SK-N-SH (cell line): ENCODE results near the gene NTSR1. TPM values are rescaled to one million over a fixed set of nuclear protein-coding genes. Genes with fewer than 3 reads are reported as not detected.

Experiments
- CTCF ChIA-PET: fragments of 300-600, 350-600 bp; formaldehyde crosslinking; extraction: SDS; loops from one replicate; lab custom pipeline; 2021; lab: Yijun Ruan, JAX
- POLR2A ChIA-PET: fragments of 350-600 bp; sonication (Branson Sonifier 250); formaldehyde crosslinking; extraction: SDS; loops from one replicate; lab custom pipeline; 2020; ENCODE audit warnings: antibody characterized with exemption, inconsistent platforms; lab: Yijun Ruan, JAX
- DNase-seq: peaks from one replicate; pipeline ENCODE4 v3.0.0; 2012
- H2AFZ ChIP-seq: fragments of 200-600 bp; sonication (generic); 2 replicates; pipeline ENCODE4 v1.8.1; 2016; ENCODE audit warnings: antibody characterized with exemption, mild to moderate bottlenecking, low read depth
- H3F3A ChIP-seq: fragments of 200-600 bp; sonication (generic); replicated peaks from 2 replicates; pipeline ENCODE3; 2016; ENCODE audit warnings: antibody characterized with exemption, mild to moderate bottlenecking; ENCODE audit not compliant: insufficient read depth
- H3K27ac ChIP-seq, 2 experiments: fragments of 200-500 bp in 1 of 2; fragments of 200-600 bp in 1 of 2; sonication (Bioruptor generic) in 1 of 2; sonication (generic), shearing (Covaris generic) in 1 of 2; 2 replicates each; pipeline versions ENCODE4 v1.5.1 to v1.6.1; 2014 to 2016; ENCODE audit warnings: low read depth in 2 of 2, inconsistent platforms in 1 of 2, low read length in 1 of 2, mild to moderate bottlenecking in 1 of 2, mixed read lengths in 1 of 2
- H3K27me3 ChIP-seq: fragments of 200-600 bp; sonication (generic), shearing (Covaris generic); 2 replicates; pipeline ENCODE4 v1.6.1; 2016; ENCODE audit warnings: mixed run types; ENCODE audit not compliant: insufficient read depth
- H3K36me3 ChIP-seq, 2 experiments: fragments of 200-500 bp in 1 of 2; fragments of 200-600 bp in 1 of 2; sonication (Bioruptor generic) in 1 of 2; sonication (generic) in 1 of 2; replicated peaks in 1 of 2; 2 replicates each; pipeline versions ENCODE3 to v1.5.1; 2014 to 2016; ENCODE audit warnings: low read length in 1 of 2, mild to moderate bottlenecking in 1 of 2; ENCODE audit not compliant: insufficient read depth in 2 of 2, control insufficient read depth in 1 of 2
- H3K4me1 ChIP-seq, 2 experiments: fragments of 200-500 bp in 1 of 2; fragments of 200-600 bp in 1 of 2; sonication (Bioruptor generic) in 1 of 2; sonication (generic), shearing (Covaris generic) in 1 of 2; 2 replicates each; pipeline versions ENCODE4 v1.5.1 to v1.6.1; 2014 to 2016; ENCODE audit warnings: low read depth in 1 of 2, low read length in 1 of 2, mixed run types in 1 of 2; ENCODE audit not compliant: insufficient read depth in 2 of 2, control insufficient read depth in 1 of 2
- H3K4me2 ChIP-seq: fragments of 200-600 bp; sonication (generic), shearing (Covaris generic); 2 replicates; pipeline ENCODE4 v1.6.1; 2017; ENCODE audit warnings: mixed run types
- H3K4me3 ChIP-seq, 2 experiments: fragments of 200-500 bp in 1 of 2; fragments of 200-600 bp in 1 of 2; sonication (Bioruptor generic) in 1 of 2; sonication (generic), shearing (Covaris generic) in 1 of 2; 2 replicates each; pipeline versions ENCODE4 v1.5.1 to v1.8.1; 2014 to 2016; ENCODE audit warnings: low read depth in 2 of 2, inconsistent platforms in 1 of 2, low read length in 1 of 2, mild to moderate bottlenecking in 1 of 2, mixed read lengths in 1 of 2, moderate library complexity in 1 of 2
- H3K79me2 ChIP-seq: fragments of 200-600 bp; sonication (generic); 2 replicates; pipeline ENCODE4 v1.8.1; 2017; ENCODE audit warnings: mild to moderate bottlenecking; ENCODE audit not compliant: insufficient read depth
- H3K9ac ChIP-seq: fragments of 200-600 bp; sonication (generic); 2 replicates; pipeline ENCODE4 v1.6.1; 2017; ENCODE audit warnings: mixed run types
- H3K9me2 ChIP-seq: fragments of 200-600 bp; sonication (generic); 2 replicates; pipeline ENCODE4 v1.6.1; 2017; ENCODE audit warnings: mixed run types
- H3K9me3 ChIP-seq: fragments of 200-600 bp; sonication (generic); 2 replicates; pipeline ENCODE4 v1.6.1; 2017; ENCODE audit warnings: mixed run types, mild to moderate bottlenecking, moderate library complexity
- H4K20me1 ChIP-seq: fragments of 200-600 bp; sonication (generic); 2 replicates; pipeline ENCODE4 v1.6.1; 2017; ENCODE audit warnings: mild to moderate bottlenecking, mixed run types; ENCODE audit not compliant: insufficient read depth
- ELF1 ChIP-seq: IDR thresholded peaks from 2 replicates; pipeline ENCODE4 v1.4.0; 2012
- EP300 ChIP-seq, 2 experiments: IDR thresholded peaks; 2 replicates each; pipeline versions ENCODE4 v1.4.0 to v1.6.1; 2012; ENCODE audit warnings: borderline replicate concordance in 1 of 2, low read depth in 1 of 2, low read length in 1 of 2
- EZH2phosphoT487 ChIP-seq: fragments of 200-600 bp; sonication (generic); IDR thresholded peaks from 2 replicates; pipeline ENCODE4 v1.6.1; 2017; ENCODE audit warnings: low read depth, mixed run types, mild to moderate bottlenecking, antibody characterized with exemption, moderate library complexity, borderline replicate concordance
- FOXJ3 ChIP-seq: sonication (generic); formaldehyde crosslinking; IDR thresholded peaks from 2 replicates; pipeline ENCODE4 v1.5.1; 2020; ENCODE audit warnings: mild to moderate bottlenecking, missing genetic modification reagents
- GATA2 ChIP-seq: sonication (generic); formaldehyde crosslinking; IDR thresholded peaks from 2 replicates; pipeline ENCODE4 v1.5.0; 2020; ENCODE audit warnings: mild to moderate bottlenecking, missing genetic modification reagents
- IRF3 ChIP-seq: fragments of 150-350 bp; IDR thresholded peaks from 2 replicates; pipeline ENCODE4 v1.6.1; 2016; ENCODE audit warnings: mild to moderate bottlenecking, low read depth, low read length
- MAX ChIP-seq: IDR thresholded peaks from 2 replicates; pipeline ENCODE4 v1.4.0; 2012; ENCODE audit warnings: low read depth
- MEF2A ChIP-seq: IDR thresholded peaks from 2 replicates; pipeline ENCODE4 v1.4.0; 2012; ENCODE audit warnings: low read depth, borderline replicate concordance
- MXI1 ChIP-seq: IDR thresholded peaks from 2 replicates; pipeline ENCODE4 v1.6.1; 2012; ENCODE audit warnings: mild to moderate bottlenecking, low read depth, low read length, improper control_type of control experiment
- PBX3 ChIP-seq: IDR thresholded peaks from 2 replicates; pipeline ENCODE4; 2012
- POLR2AphosphoS5 ChIP-seq: IDR thresholded peaks from 2 replicates; pipeline ENCODE4 v1.6.1; 2012; ENCODE audit warnings: low read depth, low read length
- RAD21 ChIP-seq: IDR thresholded peaks from 2 replicates; pipeline ENCODE4 v1.6.1; 2012; ENCODE audit warnings: mild to moderate bottlenecking, low read length
- RCOR1 ChIP-seq: fragments of 150-350 bp; IDR thresholded peaks from 2 replicates; pipeline ENCODE4 v1.6.1; 2017; ENCODE audit warnings: antibody characterized with exemption, low read length
- REST ChIP-seq: IDR thresholded peaks from 2 replicates; pipeline ENCODE4 v1.6.1; 2012; ENCODE audit warnings: mild to moderate bottlenecking, low read depth, low read length, moderate library complexity
- RFX5 ChIP-seq: IDR thresholded peaks from 2 replicates; pipeline ENCODE4 v1.6.1; 2012; ENCODE audit warnings: mild to moderate bottlenecking, improper control_type of control experiment, low read length
- SIN3A ChIP-seq: IDR thresholded peaks from 2 replicates; pipeline ENCODE4 v1.6.1; 2012; ENCODE audit warnings: low read depth, mild to moderate bottlenecking, low read length, moderate library complexity, borderline replicate concordance
- SMC3 ChIP-seq: IDR thresholded peaks from 2 replicates; pipeline ENCODE4 v1.6.1; 2012; ENCODE audit warnings: low read depth, low read length, improper control_type of control experiment
- TAF1 ChIP-seq: IDR thresholded peaks from 2 replicates; pipeline ENCODE4 v1.6.1; 2012; ENCODE audit warnings: low read depth, mild to moderate bottlenecking, low read length, moderate library complexity, borderline replicate concordance
- TCF12 ChIP-seq: IDR thresholded peaks from 2 replicates; pipeline ENCODE4 v1.4.0; 2012
- USF2 ChIP-seq: fragments of 150-350 bp; IDR thresholded peaks from 2 replicates; pipeline ENCODE4 v1.6.1; 2017; ENCODE audit warnings: antibody characterized with exemption, low read length, low read depth, borderline replicate concordance
- YY1 ChIP-seq: IDR thresholded peaks from 2 replicates; pipeline ENCODE4 v1.4.0; 2012; ENCODE audit warnings: low read depth, mild to moderate bottlenecking
- WGBS: methylation state at CpG from one replicate; pipeline ENCODE4 v1.1.6; 2017; ENCODE audit warnings: low lambda C conversion rate; 5-methylcytosine and 5-hydroxymethylcytosine counted together
- polyA plus RNA-seq, 3 experiments: library from polyadenylated mRNA; depleted of rRNA; stranded (reverse); fragments of >200 nt; gene quantifications; 2 replicates each; pipeline ENCODE4 v1.2.3, GENCODE V29; 2012

The NTSR1 gene
- polyA plus RNA-seq, 1 of the 3 experiments (the other 2 are of a cell fraction) = 8.2 TPM

- peak overlapping the region; percentile 92 for H3K4me2 ChIP-seq
- peak overlapping the region; percentile 63 for H3K9ac ChIP-seq
- H3F3A ChIP-seq = peaks cover 30% of the 10 kb centered on the region
- H3K4me3 ChIP-seq = peak overlapping the region; percentile 64 to 74
- WGBS = 7% methylated on average over 38 of the region's 68 CpGs
- H3K27me3 ChIP-seq = no peaks in the 10 kb centered on the region
- peak; percentile 79 for DNase-seq
- no peak for TF ChIP-seq ELF1
- TF ChIP-seq POLR2AphosphoS5 = peak; percentile 26; the same call in 1 of the 2 replicates
- TF ChIP-seq TAF1 = no peak
- TF ChIP-seq EZH2phosphoT487 = no peak
- TF ChIP-seq MAX = no peak; the same call in none of the 2 replicates
- TF ChIP-seq PBX3 = no peak
- TF ChIP-seq USF2 = no peak
- no peak for TF ChIP-seq TCF12
- no peak for TF ChIP-seq EP300 (IDR thresholded peaks at IDR 0.05; ENCODE audit: borderline replicate concordance in 1 of 2, low read depth in 1 of 2, low read length in 1 of 2)
- no peak for TF ChIP-seq FOXJ3 (CRISPR knock-in tag)
- TF ChIP-seq IRF3 = no peak
- TF ChIP-seq GATA2 = 0 out of 2 replicates have a peak, but pooled peaks have one; percentile 21
- TF ChIP-seq SIN3A = no peak
- TF ChIP-seq MEF2A = no peak
- TF ChIP-seq YY1 = no peak
- TF ChIP-seq RCOR1 = peak; percentile 11; the same call in 1 of the 2 replicates
- TF ChIP-seq RFX5 = no peak
- TF ChIP-seq MXI1 = 0 out of 2 replicates have a peak, but pooled peaks have one; percentile 39
- no peak for TF ChIP-seq RAD21
- no peak for TF ChIP-seq SMC3
- no peak for TF ChIP-seq REST
- H3K27ac ChIP-seq = peak overlapping the region; percentile 71 to 80
- H3K9me3 ChIP-seq = no peaks in the 10 kb centered on the region
- H3K9me2 ChIP-seq = no peaks in the 10 kb centered on the region
- CTCF ChIA-PET = interaction anchor here (1.8 to 9.4 kb wide), 4 partner anchors 13 to 295 kb away, joined by 8 to 162 read pairs (median 10); no protein-coding TSS in a partner anchor
- H2AFZ ChIP-seq = peak overlapping the region; percentile 94
- H3K79me2 ChIP-seq = peaks cover 17% of the 10 kb centered on the region
- H4K20me1 ChIP-seq = 0 out of 2 replicates have a peak, but pooled peaks cover 8% of the 10 kb centered on the region
- POLR2A ChIA-PET = interaction anchor here (1.3 kb wide), 1 partner anchor 13 kb away, joined by 3 read pairs; no protein-coding TSS in a partner anchor
- peaks cover 22% of the 10 kb centered on the region in 2 experiments; a peak in 3 of 4 replicates for H3K4me1 ChIP-seq
- peaks cover 14 to 23% of the 10 kb centered on the region in 2 experiments for H3K36me3 ChIP-seq
Observed at GRCh38 chr20:62795023-62795761, 86.6 kb downstream of the NTSR1 start.
